Astrocyte (in vitro differentiated cells and primary cell): ENCODE measurements around the gene TTBK1.

Source experiments
- EZH2 ChIP-seq: IDR thresholded peaks from 2 replicates; pipeline ENCODE4 v1.6.1; 2012; ENCODE audit warnings: mild to moderate bottlenecking, low read length, inconsistent platforms; ENCODE audit not compliant: insufficient read depth
- TF ChIP-seq, protein P1 (sequence below): IDR thresholded peaks from 2 replicates; pipeline ENCODE4 v1.5.1; 2011; ENCODE audit warnings: low read depth, mild to moderate bottlenecking, inconsistent platforms, low read length, moderate library complexity; ENCODE audit not compliant: insufficient read depth

DNA sequence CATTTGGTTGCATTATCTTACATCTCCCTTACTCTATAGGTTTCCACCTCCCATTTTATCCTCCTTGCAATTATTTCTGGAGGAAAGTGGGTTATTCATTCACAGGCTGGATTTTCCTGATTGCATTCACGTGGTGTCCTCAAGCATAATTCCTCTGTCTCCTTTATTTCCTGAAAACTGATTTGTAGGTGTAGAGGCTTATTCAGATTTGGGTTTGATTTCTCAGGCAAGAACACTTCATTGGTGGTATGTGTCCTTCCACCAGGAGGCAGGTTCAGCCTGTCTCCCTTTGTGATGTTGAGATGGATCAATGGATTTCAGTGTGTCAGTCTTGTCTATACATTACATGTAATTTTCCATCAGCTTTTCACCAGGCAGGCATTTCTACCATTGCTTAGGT lies 31.3 kb upstream of the TTBK1 start:
- TF ChIP-seq, protein P1, sequence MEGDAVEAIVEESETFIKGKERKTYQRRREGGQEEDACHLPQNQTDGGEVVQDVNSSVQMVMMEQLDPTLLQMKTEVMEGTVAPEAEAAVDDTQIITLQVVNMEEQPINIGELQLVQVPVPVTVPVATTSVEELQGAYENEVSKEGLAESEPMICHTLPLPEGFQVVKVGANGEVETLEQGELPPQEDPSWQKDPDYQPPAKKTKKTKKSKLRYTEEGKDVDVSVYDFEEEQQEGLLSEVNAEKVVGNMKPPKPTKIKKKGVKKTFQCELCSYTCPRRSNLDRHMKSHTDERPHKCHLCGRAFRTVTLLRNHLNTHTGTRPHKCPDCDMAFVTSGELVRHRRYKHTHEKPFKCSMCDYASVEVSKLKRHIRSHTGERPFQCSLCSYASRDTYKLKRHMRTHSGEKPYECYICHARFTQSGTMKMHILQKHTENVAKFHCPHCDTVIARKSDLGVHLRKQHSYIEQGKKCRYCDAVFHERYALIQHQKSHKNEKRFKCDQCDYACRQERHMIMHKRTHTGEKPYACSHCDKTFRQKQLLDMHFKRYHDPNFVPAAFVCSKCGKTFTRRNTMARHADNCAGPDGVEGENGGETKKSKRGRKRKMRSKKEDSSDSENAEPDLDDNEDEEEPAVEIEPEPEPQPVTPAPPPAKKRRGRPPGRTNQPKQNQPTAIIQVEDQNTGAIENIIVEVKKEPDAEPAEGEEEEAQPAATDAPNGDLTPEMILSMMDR: no peak
- TF ChIP-seq EZH2: no peak
